Neural cell (in vitro differentiated cells): ENCODE data around the gene ZNF276.
A peak's percentile ranks its signal among the peaks of the same experiment; 100 is the strongest.

Experiments used
- CTCF ChIP-seq: fragments of 450-650 bp; IDR thresholded peaks from 2 replicates; pipeline ENCODE4 v1.5.1; 2014; ENCODE audit warnings: antibody characterized with exemption, mild to moderate bottlenecking, moderate library complexity; ENCODE audit not compliant: poor library complexity, severe bottlenecking
- TAF1 ChIP-seq: IDR thresholded peaks from 2 replicates; pipeline ENCODE4 v1.6.1; 2012; ENCODE audit warnings: low read depth

- TF ChIP-seq TAF1 = no peak
- peak; percentile 77 for TF ChIP-seq CTCF
Measured at GRCh38 chr16:89700100-89700648, 21.2 kb upstream of the ZNF276 start.
